Ascending aorta (tissue), 2 donors: ENCODE measurements around the gene TBX2. TPM values are rescaled to one million over a fixed set of nuclear protein-coding genes. Genes with fewer than 3 reads are reported as not detected.
"Not testable (repeated sequence)": the region's sequence is repeated elsewhere in the genome, so short reads cannot be mapped to it uniquely, and the experiment has no call there.

Experiments
- DNase-seq, 2 donors: peaks; one replicate each; pipeline ENCODE4 v3.0.0-alpha.2; 2019; ENCODE audit warnings: low spot score in 2 of 2
- H3K27ac ChIP-seq, 2 donors: fragments of 200-600 bp; sonication (generic); one replicate each; pipeline ENCODE4 v1.5.1; 2016 to 2017; ENCODE audit warnings: mild to moderate bottlenecking in 1 of 2
- H3K27me3 ChIP-seq: fragments of 200-600 bp; sonication (generic); one replicate; pipeline ENCODE4 v1.5.1; 2017
- H3K36me3 ChIP-seq, 2 donors: fragments of 200-600 bp; sonication (generic); one replicate each; pipeline ENCODE4 v1.5.1; 2016
- H3K4me1 ChIP-seq, 2 donors: fragments of 200-600 bp; sonication (generic); one replicate each; pipeline ENCODE4 v1.5.1; 2016 to 2017; ENCODE audit warnings: mild to moderate bottlenecking in 1 of 2
- H3K4me3 ChIP-seq, 2 donors: fragments of 200-600 bp; sonication (generic); one replicate each; pipeline ENCODE4 v1.5.1; 2016 to 2017; ENCODE audit warnings: mild to moderate bottlenecking in 1 of 2
- H3K9me3 ChIP-seq, 2 donors: fragments of 200-600 bp; sonication (generic); one replicate each; pipeline ENCODE4 v1.5.1; 2016
- intact Hi-C: fragments of 100-400 bp; cut with DNase I; formaldehyde crosslinking; loops from one replicate; pipeline ENCODE4 v1.15.1; 2023
- total RNA-seq: library from RNA; depleted of rRNA; stranded (reverse); fragments of >200 nt; gene quantifications from one replicate; pipeline ENCODE4 v1.1.0, GENCODE V29; 2016
- TF ChIP-seq, protein P1 (sequence below), 3 experiments: fragments of 200-600 bp in 2 of 3; fragments of 450-650 bp in 1 of 3; sonication (generic) in 2 of 3; IDR thresholded peaks; one replicate each; pipeline ENCODE4 v1.5.1; 2016 to 2019; ENCODE audit warnings: antibody characterized with exemption in 3 of 3, mild to moderate bottlenecking in 1 of 3, moderate library complexity in 1 of 3

TBX2 gene
- total RNA-seq, 1 donor from 2014 or later, result 100 TPM

- no peak for DNase-seq
- intact Hi-C loops, result no loop called here
- no peaks in the 10 kb centered on the region for H3K9me3 ChIP-seq
- no peaks in the 10 kb centered on the region for H3K27me3 ChIP-seq
- no peaks in the 10 kb centered on the region for H3K4me1 ChIP-seq
- H3K36me3 ChIP-seq, result no peaks in the 10 kb centered on the region
- no peak overlapping the region for H3K4me3 ChIP-seq
- no peak overlapping the region for H3K27ac ChIP-seq
- TF ChIP-seq, protein P1, sequence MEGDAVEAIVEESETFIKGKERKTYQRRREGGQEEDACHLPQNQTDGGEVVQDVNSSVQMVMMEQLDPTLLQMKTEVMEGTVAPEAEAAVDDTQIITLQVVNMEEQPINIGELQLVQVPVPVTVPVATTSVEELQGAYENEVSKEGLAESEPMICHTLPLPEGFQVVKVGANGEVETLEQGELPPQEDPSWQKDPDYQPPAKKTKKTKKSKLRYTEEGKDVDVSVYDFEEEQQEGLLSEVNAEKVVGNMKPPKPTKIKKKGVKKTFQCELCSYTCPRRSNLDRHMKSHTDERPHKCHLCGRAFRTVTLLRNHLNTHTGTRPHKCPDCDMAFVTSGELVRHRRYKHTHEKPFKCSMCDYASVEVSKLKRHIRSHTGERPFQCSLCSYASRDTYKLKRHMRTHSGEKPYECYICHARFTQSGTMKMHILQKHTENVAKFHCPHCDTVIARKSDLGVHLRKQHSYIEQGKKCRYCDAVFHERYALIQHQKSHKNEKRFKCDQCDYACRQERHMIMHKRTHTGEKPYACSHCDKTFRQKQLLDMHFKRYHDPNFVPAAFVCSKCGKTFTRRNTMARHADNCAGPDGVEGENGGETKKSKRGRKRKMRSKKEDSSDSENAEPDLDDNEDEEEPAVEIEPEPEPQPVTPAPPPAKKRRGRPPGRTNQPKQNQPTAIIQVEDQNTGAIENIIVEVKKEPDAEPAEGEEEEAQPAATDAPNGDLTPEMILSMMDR (IDR thresholded peaks at IDR 0.05), result no peak
Measured at GRCh38 chr17:61427567-61427966, 27.9 kb downstream of the TBX2 start.

GRCh38 chr17:61429274-61429673 is 29.6 kb downstream of the TBX2 start:
- H3K36me3 ChIP-seq, result no peaks in the 10 kb centered on the region
- TF ChIP-seq, protein P1 (IDR thresholded peaks at IDR 0.05), result no peak
- no peaks in the 10 kb centered on the region for H3K27me3 ChIP-seq
- intact Hi-C loops, result no loop called here
- no peak for DNase-seq
- no peak overlapping the region for H3K4me3 ChIP-seq
- H3K9me3 ChIP-seq, result no peaks in the 10 kb centered on the region
- no peaks in the 10 kb centered on the region for H3K4me1 ChIP-seq
- no peak overlapping the region for H3K27ac ChIP-seq

DNA sequence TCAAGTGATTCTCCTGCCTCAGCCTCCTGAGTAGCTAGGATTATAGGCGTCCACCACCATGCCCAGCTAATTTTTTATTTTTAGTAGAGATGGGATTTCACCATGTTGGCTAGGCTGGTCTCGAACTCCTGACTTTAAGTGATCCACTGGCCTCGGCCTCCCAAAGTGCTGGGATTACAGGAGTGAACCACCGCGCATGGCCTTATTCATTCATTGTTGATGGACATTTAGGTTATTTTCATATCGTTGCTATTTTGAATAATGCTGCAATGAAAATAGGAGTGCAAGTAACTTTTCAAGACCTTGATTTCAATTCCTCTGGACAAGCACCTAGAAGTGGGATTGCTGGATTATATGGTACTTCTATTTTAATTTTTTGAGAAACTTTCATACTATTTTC is 30.2 kb downstream of the TBX2 start:
- H3K4me3 ChIP-seq, H3K36me3 ChIP-seq, H3K27ac ChIP-seq, DNase-seq, H3K27me3 ChIP-seq, intact Hi-C loops, H3K4me1 ChIP-seq, H3K9me3 ChIP-seq: not testable (repeated sequence)

DNA sequence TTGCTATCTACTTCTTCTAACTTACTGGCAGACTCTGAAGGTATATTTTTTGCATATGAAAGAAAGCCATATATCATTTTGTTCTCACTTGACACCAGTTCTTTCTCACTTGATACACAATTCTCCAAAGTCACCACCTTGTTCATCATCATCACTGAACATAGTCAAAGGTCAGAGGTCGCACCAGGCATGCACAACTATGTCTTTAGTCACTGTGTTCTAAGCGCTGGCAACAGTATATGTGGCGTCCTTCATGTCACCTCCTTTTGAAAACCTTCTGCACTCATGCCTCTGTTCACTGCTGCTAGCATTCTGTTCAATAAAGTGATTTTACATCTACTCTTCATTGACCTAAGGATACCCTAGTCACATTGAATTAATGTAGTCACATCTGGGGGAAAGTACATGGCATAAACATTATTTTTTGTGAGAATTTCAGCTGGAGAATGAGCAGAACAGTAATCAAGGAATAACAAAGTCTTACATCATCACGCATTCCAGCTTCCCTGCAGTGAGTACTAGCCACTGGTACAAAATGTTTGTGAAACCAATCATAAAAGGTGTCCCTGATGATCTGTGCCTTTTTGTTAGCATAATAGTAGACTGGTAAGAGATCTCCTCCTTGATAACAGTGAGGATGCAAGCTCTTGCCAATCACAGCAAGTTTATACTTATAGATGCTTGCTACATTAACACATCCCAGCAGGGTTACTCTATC is 32.1 kb downstream of the TBX2 start:
- H3K9me3 ChIP-seq, result peaks cover 0 to 19% of the 10 kb centered on the region in 2 donors
- H3K36me3 ChIP-seq, result no peaks in the 10 kb centered on the region
- H3K27me3 ChIP-seq, result no peaks in the 10 kb centered on the region
- no peak overlapping the region for H3K4me3 ChIP-seq
- no peaks in the 10 kb centered on the region for H3K4me1 ChIP-seq
- TF ChIP-seq, protein P1 (IDR thresholded peaks at IDR 0.05), result no peak
- no peak for DNase-seq
- no peak overlapping the region for H3K27ac ChIP-seq
- intact Hi-C loops, result no loop called here

- H3K27me3 ChIP-seq, result no peaks in the 10 kb centered on the region
- TF ChIP-seq, protein P1 (IDR thresholded peaks at IDR 0.05), result no peak
- no peak for DNase-seq
- no peaks in the 10 kb centered on the region for H3K4me1 ChIP-seq
- intact Hi-C loops, result no loop called here
- H3K27ac ChIP-seq, result no peak overlapping the region
- no peaks in the 10 kb centered on the region for H3K36me3 ChIP-seq
- H3K4me3 ChIP-seq, result no peak overlapping the region
- H3K9me3 ChIP-seq, result peaks cover 4 to 25% of the 10 kb centered on the region in 2 donors
Measured at GRCh38 chr17:61436273-61436672, 36.6 kb downstream of the TBX2 start.

GRCh38 chr17:61436995-61437704 is 37.5 kb downstream of the TBX2 start:
- no peaks in the 10 kb centered on the region for H3K36me3 ChIP-seq
- TF ChIP-seq, protein P1 (IDR thresholded peaks at IDR 0.05), result no peak
- peaks cover 4 to 25% of the 10 kb centered on the region in 2 donors for H3K9me3 ChIP-seq
- no peak overlapping the region for H3K4me3 ChIP-seq
- no peaks in the 10 kb centered on the region for H3K27me3 ChIP-seq
- no peak for DNase-seq
- H3K27ac ChIP-seq, result no peak overlapping the region
- intact Hi-C loops, result no loop called here
- no peaks in the 10 kb centered on the region for H3K4me1 ChIP-seq
